Nephron (organoid): Measurements from ENCODE around the gene PCSK5.
A peak's percentile ranks its signal among the peaks of the same experiment; 100 is the strongest.

Source experiments
- H3K27ac Mint-ChIP-seq, 3 experiments: 2 replicates each; pipeline ENCODE4 v1.8.0; 2020; ENCODE audit warnings: mixed read lengths in 3 of 3, mild to moderate bottlenecking in 2 of 3, moderate library complexity in 1 of 3
- H3K27me3 Mint-ChIP-seq: 2 replicates; pipeline ENCODE4 v1.8.0; 2021; ENCODE audit warnings: low read depth, mild to moderate bottlenecking, moderate library complexity, mixed read lengths
- H3K36me3 Mint-ChIP-seq: 2 replicates; pipeline ENCODE4 v1.8.0; 2020; ENCODE audit warnings: low read depth, mixed read lengths
- H3K4me1 Mint-ChIP-seq: 2 replicates; pipeline ENCODE4 v1.8.0; 2020; ENCODE audit warnings: mixed read lengths
- H3K4me3 Mint-ChIP-seq, 3 experiments: 2 replicates each; pipeline ENCODE4 v1.8.0; 2020; ENCODE audit warnings: mild to moderate bottlenecking in 3 of 3, mixed read lengths in 3 of 3, moderate library complexity in 2 of 3
- H3K9me3 Mint-ChIP-seq: 2 replicates; pipeline ENCODE4 v1.8.0; 2020; ENCODE audit warnings: mixed read lengths
- CTCF ChIP-seq, 3 experiments: fragments of 200-600 bp; sonication (generic); IDR thresholded peaks; one replicate each; pipeline ENCODE4 v1.5.0; 2021; ENCODE audit warnings: antibody characterized with exemption in 3 of 3; ENCODE audit not compliant: unreplicated experiment in 3 of 3

The PCSK5 gene

GRCh38 chr9:75890472-75891276 is at the start of gene PCSK5:
PCSK5 (plus strand) TSS chr9:75890673; CDS start chr9:75891182, 509 bp downstream.
- peak; percentile 40 to 59 (median 54) for TF ChIP-seq CTCF (IDR thresholded peaks at IDR 0.05; ENCODE audit: unreplicated experiment in 3 of 3)
- Mint-ChIP-seq H3K9me3 (no peaks in the 10 kb centered on the region), H3K4me1 (peaks cover 42% of the 10 kb centered on the region), H3K36me3 (no peaks in the 10 kb centered on the region), H3K4me3 (peak within 1 kb of the TSS; percentile 94 to 97 (median 97)), H3K27me3 (peaks cover under 1% of the 10 kb centered on the region), H3K27ac (peak within 1 kb of the TSS; percentile 69 to 85 (median 84))

- H3K4me3 Mint-ChIP-seq = no peak overlapping the region
- H3K27ac Mint-ChIP-seq = no peak overlapping the region
- peaks cover 2% of the 10 kb centered on the region for H3K9me3 Mint-ChIP-seq
- TF ChIP-seq CTCF (IDR thresholded peaks at IDR 0.05; ENCODE audit: unreplicated experiment in 3 of 3) = no peak
- H3K27me3 Mint-ChIP-seq = peaks cover 6% of the 10 kb centered on the region
- no peaks in the 10 kb centered on the region for H3K4me1 Mint-ChIP-seq
- no peaks in the 10 kb centered on the region for H3K36me3 Mint-ChIP-seq
Observed at GRCh38 chr9:75844321-75844720, 46.2 kb upstream of the PCSK5 start.

GRCh38 chr9:75845806-75846205 is 44.7 kb upstream of the PCSK5 start:
- peaks cover 2% of the 10 kb centered on the region for H3K9me3 Mint-ChIP-seq
- H3K27me3 Mint-ChIP-seq = peaks cover 6% of the 10 kb centered on the region
- no peak for TF ChIP-seq CTCF (IDR thresholded peaks at IDR 0.05; ENCODE audit: unreplicated experiment in 3 of 3)

GRCh38 chr9:75847085-75847484 is 43.4 kb upstream of the PCSK5 start:
- no peak overlapping the region for H3K27ac Mint-ChIP-seq

More at GRCh38 chr9:75845806-75846205, 44.7 kb upstream of the PCSK5 start:
- Mint-ChIP-seq H3K27ac (no peak overlapping the region), H3K4me3 (no peak overlapping the region), H3K36me3 (no peaks in the 10 kb centered on the region), H3K4me1 (no peaks in the 10 kb centered on the region)

GRCh38 chr9:75850459-75851200 is 39.8 kb upstream of the PCSK5 start:
- H3K36me3 Mint-ChIP-seq = no peaks in the 10 kb centered on the region
- no peak for TF ChIP-seq CTCF (IDR thresholded peaks at IDR 0.05; ENCODE audit: unreplicated experiment in 3 of 3)
- no peak overlapping the region for H3K27ac Mint-ChIP-seq
- no peak overlapping the region for H3K4me3 Mint-ChIP-seq
- H3K9me3 Mint-ChIP-seq = no peaks in the 10 kb centered on the region
- no peaks in the 10 kb centered on the region for H3K4me1 Mint-ChIP-seq
- peaks cover 10% of the 10 kb centered on the region for H3K27me3 Mint-ChIP-seq

More at GRCh38 chr9:75847085-75847484, 43.4 kb upstream of the PCSK5 start:
- H3K9me3 Mint-ChIP-seq = peaks cover 2% of the 10 kb centered on the region
- H3K36me3 Mint-ChIP-seq = no peaks in the 10 kb centered on the region
- no peaks in the 10 kb centered on the region for H3K4me1 Mint-ChIP-seq
- H3K27me3 Mint-ChIP-seq = peaks cover 6% of the 10 kb centered on the region
- H3K4me3 Mint-ChIP-seq = no peak overlapping the region
- TF ChIP-seq CTCF (IDR thresholded peaks at IDR 0.05; ENCODE audit: unreplicated experiment in 3 of 3) = no peak
